DMS53 treated with DMSO at 0.1 percent for 48 hours (cell line): ENCODE data around the gene MTOR.
"Not testable (repeated sequence)": the region's sequence is repeated elsewhere in the genome, so short reads cannot be mapped to it uniquely, and the experiment has no call there.

ENCODE experiments used
- DNase-seq: peaks from one replicate; lab custom pipeline; 2025; ENCODE audit not compliant: unreplicated experiment; lab: John Stamatoyannopoulos, UW

The MTOR gene

DNA sequence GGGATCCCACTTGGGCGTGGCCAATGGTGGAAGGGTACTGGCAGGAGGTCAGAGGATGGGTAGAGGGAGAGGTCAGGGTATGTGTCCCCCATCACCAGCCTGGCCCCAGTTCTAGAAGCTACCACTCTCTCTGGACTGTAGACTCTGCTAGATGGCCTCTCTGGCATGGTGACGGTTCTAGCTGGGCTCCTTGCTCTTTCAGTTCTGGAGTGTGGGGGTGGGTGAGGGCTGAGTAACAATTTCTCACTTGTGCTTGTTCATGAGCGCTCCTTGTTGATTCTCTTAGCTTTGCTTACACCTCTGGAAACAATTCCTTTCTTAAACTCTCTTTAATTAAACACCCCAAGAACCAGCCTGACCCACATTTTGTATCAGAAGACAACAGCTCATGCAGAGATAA is 137.4 kb downstream of the MTOR start:
- DNase-seq, result no peak

DNA sequence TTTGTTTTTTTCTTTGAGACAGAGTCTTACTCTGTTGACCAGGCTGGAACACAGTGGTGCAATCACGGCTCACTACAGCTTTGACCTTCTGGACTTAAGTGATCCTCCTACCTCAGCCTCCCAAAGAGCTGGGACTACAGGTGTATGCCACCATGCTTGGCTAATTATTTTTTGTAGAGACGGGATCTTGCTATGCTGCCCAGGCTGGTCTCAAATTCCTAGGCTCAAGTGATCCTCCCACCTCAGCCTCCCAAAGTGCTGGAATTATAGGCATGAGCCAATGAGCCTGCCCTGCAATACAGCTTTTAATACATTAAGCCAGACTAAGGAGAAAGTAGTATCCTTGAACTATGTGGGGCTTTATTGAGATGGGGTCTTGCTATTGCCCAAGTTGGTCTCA is 146.0 kb downstream of the MTOR start:
- DNase-seq, result no peak

DNA sequence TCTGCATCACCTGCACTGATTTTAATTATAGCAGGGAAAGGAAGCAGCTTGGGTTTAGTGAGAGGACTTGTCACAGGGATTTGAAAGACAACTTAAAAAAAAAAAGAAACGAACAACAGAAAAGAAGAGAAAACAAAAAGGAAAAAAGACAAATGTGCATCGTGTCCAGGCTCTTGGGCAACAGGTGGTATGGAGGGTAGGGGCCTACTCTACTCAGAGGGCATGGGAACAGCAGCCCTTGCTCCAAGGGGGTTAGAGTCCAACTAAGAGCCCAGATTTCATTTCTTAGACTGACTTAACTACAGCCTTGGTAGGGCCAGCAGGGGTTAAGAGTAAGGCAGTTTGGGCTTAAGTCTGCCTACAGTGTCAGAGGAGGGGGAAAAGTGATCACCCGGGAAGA is 147.4 kb downstream of the MTOR start:
- no peak for DNase-seq

DNA sequence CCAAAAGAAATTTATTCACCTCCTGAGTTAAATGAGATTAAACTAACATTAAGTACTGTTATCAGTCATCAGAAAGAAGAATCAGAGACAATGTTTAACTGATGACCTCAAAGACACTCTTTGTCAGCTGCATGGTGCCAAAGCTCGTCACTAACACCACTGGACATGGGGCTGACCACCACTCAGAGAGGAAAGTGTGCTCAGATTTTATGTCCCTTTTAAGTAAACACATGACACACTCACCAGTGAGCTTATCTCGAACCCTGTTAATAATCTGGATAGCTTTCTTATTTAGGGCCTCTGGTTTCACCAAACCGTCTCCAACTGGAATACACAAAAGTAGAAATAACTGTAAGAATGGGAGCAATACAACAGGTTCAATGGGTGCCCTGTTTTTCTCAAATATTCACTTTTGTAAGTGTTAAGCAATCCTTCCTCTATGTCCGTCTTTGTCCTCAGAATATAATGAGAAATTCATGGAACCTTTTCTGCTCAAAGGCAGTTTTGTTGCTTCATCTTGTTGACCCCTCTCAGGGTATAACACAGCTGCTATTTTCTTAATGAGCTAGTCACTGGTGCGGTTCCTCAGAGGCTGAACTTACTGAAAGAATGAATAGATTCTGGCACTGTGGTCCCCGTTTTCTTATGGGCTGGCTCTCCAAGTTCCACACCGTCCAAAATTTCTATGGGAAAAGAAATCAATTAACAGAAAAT is 153.1 kb downstream of the MTOR start:
- DNase-seq, result no peak

DNA sequence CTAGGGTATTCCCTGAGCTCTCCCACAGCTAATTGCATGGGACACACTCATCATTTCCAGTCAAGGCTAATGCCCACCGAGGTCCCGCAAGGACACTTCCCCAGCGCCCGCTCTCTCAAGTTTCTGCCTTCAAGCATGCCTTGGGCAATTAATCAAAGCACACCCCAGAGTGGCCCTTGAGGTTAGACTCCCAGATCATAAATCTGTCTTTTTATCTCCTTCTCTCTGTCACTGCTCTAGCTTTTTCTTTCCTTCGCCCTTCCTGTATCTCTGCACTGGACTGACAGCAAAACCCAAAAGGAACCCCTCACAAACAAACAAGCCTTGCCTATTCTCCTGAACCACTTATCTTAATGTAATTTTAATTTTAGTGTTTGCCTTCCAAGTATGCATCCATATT is 154.8 kb downstream of the MTOR start:
- no peak for DNase-seq

DNA sequence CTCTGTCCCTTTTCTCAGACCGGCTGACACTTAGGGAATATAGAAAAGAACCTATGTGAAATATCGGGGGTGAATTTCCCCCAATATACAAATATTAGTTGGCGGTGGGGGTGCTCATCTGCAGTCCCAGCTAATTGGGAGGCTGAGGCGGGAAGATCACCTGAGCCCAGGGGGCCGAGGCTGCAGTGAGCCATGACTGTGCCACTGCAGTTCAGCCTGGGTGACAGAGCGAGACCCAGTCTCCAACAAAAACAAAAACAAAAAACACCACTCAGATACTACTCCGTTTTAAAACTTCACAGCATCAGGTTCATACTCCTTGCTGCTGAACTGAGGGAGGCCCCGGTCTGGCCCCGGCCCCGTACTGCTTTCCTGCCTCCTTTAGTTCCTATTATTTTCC is 156.8 kb downstream of the MTOR start:
- no peak for DNase-seq

DNA sequence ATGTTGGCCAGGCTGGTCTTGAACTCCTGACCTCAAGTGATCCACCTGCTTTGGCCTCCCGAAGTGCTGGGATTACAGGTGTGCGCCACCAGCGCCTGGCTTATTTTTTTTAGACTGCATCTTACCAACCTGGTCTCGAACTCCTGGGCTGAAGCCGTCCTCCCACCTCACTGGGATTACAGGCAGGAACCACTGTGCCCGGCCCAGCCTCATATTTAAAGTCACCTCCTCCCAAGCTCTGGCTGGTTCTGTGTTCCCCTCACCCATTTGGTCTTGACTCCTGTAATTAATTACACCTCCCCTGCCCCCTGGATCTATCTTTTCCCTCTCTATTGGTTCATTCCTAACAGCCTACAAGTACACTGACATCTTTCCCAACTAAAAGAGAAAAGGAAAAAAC is 161.0 kb downstream of the MTOR start:
- DNase-seq, result no peak

DNA sequence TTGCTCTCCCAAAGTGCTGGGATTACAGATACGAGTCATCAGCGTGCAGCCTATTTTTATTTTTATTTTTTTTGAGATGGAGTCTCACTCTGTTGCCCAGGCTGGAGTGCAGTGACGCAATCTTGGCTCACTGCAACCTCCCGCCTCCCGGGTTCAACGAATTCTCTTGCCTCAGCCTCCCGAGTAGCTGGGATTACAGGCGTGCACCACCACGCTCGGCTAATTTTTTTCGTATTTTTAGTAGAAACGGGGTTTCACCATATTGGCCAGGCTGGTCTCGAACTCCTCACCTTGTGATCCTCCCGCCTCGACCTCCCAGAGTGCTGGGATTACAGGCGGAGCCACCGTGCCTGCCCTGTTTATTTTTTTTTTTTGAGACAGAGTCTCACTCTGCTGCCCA is 161.5 kb downstream of the MTOR start:
- DNase-seq, result not testable (repeated sequence)

DNA sequence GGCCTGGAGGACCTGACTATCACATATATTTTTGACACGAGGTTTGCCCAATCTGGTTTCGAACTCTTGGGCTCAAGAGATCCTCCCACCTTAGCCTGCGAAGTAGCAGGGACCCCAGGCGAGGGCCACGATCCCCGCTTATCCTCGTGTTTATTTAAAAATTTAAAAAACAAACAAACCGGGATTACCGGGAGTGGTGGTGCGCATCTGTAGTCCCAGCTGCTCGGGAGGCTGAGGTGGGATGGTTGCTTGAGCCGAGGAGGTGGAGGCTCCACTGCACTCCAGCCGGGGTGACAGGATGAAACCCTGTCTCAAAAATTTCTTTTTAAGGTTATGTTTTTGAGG is 162.2 kb downstream of the MTOR start:
- no peak for DNase-seq

DNA sequence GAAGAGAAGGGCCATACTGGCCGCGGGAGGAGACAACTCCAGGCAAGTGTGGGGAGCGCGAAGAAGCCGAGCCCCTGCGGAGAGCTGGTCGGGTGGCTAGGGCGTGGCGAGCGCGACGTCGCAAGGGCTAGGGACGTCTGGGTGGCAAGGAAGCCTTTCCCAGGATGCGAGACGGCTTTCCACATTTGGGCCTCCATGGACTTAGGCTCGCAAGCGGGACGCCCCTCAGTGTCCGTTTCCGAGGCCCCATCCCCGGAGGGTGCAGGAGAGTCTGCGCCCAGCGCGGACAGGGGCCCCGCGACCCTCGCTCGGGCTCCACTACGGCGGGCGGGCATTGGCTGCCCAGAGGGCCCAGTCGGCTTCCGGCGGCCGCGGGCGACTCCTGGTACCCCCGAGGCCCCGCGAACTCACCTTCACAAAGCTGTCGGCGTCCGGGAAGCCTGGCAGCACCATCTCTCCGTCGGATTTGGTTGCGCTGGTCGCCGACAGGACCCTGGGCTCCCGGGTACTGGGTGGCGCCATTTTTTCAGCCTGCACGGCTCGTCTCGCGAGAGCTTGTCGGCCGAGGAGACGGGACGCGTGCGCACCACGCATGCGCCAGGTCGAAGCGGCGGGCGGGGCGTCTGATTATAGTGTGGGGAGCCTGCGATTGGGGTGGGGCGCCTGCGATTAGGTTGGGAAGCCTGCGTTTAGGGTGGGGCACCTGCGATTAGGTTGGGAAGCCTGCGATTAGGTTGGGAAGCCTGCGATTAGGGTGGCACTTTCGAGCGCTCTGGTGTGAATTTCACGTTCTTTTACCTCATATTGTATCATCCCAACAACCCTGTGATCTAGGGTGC is 162.8 kb downstream of the MTOR start, which contains the start of gene EXOSC10:
Gene EXOSC10 (minus strand): TSS at position 560 of the 839 bp plus-strand sequence. CDS start 38 bp downstream, at position 522.
- peak; percentile 67 for DNase-seq

DNA sequence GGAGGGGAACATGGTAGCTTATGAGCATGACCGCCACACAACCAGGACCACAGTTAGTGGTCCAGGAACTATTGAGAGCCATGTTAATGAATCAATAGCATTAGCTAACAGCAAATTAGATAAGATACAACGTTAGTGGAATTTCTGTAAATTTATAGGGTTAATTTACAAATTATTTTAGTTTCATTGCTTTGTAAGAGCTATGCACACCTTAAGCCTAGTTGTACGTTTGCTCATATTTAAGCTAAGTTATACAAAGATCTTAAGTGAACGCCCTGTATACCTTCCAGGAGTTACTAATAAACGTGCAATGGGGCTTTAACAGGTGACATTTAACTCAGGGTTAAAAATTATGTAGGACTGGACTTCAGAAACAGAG is 163.4 kb downstream of the MTOR start:
- DNase-seq, result no peak

DNA sequence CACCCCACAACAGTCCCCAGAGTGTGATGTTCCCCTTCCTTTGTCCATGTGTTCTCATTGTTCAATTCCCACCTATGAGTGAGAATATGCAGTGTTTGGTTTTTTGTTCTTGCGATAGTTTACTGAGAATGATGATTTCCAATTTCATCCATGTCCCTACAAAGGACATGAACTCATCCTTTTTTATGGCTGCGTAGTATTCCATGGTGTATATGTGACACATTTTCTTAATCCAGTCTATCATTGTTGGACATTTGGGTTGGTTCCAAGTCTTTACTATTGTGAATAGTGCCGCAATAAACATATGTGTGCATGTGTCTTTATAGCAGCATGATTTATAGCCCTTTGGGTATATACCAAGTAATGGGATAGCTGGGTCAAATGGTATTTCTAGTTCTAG is 178.6 kb downstream of the MTOR start:
- not testable (repeated sequence) for DNase-seq

DNA sequence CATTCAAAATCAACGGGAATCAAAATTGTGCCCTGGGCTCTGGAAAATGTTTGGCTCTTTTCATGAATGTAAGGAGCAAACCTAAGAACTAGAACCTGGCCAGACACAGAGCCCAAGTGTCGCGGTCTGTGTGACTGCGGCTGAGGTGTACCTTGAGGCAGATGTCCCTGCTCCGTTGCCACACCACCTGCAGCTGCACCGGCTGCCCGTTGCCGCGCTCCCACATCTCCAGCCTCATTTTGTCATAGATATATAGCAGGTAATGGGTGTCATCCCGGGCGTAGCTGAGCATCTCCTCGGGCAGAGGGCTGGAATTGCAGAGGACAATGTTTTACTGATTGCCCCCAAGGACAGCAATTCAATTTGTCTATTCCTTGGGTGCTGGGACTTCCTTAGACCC is 181.4 kb downstream of the MTOR start:
- DNase-seq, result no peak

DNA sequence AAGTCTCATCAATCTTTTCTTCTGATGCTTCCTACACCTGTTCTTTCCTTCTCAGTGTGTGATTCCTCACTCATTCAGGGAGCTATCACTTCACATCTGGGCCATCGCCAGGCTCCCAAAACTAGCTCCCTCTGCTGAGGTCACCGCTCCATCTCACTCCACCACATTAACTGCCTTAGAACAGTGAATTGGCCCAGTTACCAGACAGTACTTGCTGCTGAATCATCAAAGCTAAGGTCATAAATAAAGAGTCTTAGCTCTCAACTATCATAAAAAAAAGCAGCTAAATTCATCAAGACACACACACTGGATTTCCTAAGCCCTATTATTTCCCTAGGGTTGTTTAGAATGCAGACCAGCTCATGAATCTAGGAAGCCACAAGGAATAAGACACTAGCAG is 183.7 kb downstream of the MTOR start:
- no peak for DNase-seq

DNA sequence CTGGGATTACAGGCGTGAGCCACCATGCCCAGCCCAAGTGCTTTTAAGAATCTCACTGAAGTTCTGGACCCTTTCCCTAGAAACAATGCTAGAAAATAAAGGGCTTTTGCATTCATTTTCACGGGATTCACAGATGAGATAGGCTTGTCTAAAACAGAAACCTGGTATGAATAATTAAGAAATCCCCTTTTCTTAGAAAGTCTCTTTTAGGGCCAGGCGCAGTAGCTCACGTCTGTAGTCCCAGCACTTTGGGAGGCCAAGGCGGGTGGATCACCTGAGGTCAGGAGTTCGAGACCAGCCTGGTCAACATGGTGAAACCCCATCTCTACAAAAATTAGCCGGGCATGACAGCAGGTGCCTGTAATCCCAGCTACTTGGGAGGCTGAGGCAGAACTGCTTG is 189.0 kb downstream of the MTOR start:
- DNase-seq, result not testable (repeated sequence)

DNA sequence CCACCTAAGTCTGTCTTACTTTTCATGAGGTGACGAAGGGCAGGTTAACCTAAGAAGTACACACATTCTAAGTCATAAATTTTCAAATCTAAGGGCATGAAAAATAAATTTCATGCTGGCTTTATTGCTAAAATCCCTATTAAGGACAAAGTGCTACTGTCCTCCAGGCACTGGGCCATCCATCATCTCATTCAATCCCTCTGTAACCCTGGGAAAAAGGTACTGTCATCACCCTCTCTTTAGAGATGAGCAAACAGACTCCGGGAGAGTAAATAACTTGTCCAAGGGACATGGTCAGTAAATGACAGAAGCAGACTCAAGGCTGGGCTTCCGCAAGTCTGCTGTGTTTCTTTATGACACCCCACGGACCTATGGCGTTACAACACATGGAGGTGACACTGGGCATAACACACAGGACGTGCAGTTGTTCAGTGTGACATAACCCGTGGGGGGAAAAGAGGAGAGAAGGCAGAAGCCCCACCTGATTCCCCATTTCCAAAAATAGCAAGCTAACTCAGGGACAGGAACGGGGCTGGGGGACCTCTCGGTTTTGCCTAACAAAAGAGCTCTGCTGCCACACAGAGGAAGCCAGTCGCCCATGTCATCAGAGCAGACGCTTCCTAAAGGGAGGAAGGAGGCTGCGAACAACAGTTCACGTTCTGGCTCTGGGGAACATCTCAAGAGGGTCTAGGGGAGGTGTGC is 190.0 kb downstream of the MTOR start:
- DNase-seq, result no peak

DNA sequence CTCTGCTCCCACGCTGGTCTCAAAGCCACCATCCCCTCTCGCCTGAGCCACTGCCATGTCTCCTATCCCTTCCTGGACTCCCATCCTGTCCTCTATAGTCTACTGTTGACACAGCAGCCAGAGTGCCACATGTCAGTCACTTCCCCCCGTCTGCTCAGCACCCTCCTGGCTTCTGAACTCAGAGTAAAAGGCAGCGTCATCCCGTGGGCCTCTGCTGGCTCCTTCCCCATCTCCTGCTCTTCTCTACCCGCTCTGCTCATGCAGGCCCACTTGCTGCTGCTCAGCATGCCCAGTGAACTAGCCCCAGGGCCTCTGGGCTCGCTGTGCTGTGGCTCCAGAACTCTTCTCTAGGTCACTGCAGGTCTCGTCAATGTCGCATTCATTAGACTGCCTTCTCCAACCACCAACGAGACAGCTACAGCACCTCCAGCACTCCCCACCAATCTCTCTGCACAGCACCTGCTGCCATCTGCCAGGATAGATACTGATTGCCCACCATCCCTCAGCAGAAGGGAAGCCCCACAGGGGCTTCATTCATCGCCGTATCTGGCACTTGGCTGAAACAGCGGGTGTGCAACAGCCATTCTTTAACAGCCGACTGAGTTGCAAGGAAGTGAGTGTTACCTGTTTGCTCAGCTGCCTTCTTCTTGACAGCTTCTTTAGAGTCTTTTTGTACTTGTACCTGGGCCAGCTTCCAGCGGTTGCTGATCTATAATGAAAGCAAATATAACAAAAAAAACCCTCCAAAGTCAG is 190.7 kb downstream of the MTOR start:
- peak; percentile 6 for DNase-seq

DNA sequence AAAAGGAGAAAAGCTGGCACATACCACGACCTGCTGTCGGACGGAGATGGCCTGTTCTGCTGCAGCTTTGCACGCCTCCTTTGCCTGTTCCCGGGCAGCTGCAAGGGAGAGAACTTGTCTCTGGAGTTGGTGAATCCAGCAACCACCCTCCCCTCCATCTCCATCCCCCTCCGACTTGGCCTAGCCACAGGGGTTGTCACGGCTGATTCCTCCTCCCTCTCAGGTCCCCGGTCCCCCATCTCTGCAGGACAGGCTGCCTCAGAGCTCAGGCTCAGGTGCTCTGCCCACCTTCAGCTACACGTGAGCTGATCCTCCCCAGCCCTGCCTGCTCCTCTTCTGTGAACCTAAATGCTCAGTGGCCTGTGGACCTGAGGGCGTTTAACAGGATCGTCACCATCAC is 191.5 kb downstream of the MTOR start:
- DNase-seq, result no peak

DNA sequence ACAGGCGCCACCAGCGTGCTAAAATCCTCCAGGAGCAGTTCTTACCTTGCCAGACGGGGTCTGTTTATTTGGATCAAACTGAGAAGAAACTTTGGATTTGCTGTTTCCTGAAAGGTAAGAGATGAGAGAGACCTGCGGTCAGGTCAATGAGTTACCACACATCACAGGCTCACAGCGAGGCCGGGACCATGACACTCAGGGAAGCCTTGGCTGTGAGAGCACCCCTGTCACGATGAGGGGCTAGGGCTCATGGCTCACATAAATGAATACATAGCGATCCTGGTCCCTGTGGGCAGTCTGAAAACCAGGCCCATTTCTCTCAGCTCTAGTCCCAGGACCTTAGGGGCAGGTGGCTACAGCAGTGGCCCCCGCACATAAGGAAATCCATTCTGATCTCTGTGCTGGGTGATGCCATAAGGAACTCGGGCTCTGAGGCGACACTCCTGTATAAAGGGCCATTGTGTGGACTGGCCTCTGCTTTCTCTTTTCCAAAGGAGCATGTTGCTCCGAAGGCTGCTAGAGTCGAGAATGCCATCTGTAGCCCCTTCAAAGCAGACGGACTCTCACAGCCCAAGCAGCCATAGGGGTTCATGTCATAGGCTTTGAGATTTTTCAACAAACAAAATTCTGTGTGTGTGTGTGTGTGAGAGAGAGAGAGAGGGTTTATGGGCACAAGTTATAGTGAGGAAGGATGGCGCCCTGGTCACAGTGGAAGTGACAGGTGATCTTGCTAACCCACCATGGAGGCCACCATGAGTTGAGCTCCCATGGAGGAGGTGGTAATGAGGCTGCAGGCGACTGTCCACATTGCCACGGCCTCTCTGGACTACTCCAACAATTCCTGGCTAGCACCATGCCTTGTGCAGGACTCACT is 193.5 kb downstream of the MTOR start:
- DNase-seq, result no peak
